HG02852 (cell line): ENCODE measurements around the gene SPSB4.

Experiments
- ATAC-seq: cut with Tn5 transposase; IDR thresholded peaks from one replicate; pipeline ENCODE4 v1.9.1; 2021; ENCODE audit warnings: mild to moderate bottlenecking, moderate library complexity; ENCODE audit not compliant: unreplicated experiment

SPSB4 gene

GRCh38 chr3:141073580-141073979, 22.4 kb downstream of the SPSB4 start:
- ATAC-seq, result no peak

- no peak for ATAC-seq
Measured at GRCh38 chr3:141074529-141074928, 23.4 kb downstream of the SPSB4 start.

GRCh38 chr3:141076036-141076773, 25.1 kb downstream of the SPSB4 start:
- no peak for ATAC-seq

GRCh38 chr3:141076797-141077571, 25.8 kb downstream of the SPSB4 start:
- ATAC-seq, result no peak

GRCh38 chr3:141077631-141078030, 26.5 kb downstream of the SPSB4 start:
- no peak for ATAC-seq

- no peak for ATAC-seq
Measured at GRCh38 chr3:141078200-141078599, 27.1 kb downstream of the SPSB4 start.

GRCh38 chr3:141080431-141080830, 29.3 kb downstream of the SPSB4 start:
- ATAC-seq, result no peak

- ATAC-seq, result no peak
Measured at GRCh38 chr3:141081141-141081795, 30.1 kb downstream of the SPSB4 start.

- ATAC-seq, result no peak
Measured at GRCh38 chr3:141082064-141082463, 30.9 kb downstream of the SPSB4 start.

- ATAC-seq, result no peak
Measured at GRCh38 chr3:141083226-141083625, 32.1 kb downstream of the SPSB4 start.

GRCh38 chr3:141083836-141084649, 32.9 kb downstream of the SPSB4 start:
- ATAC-seq, result no peak

- ATAC-seq, result no peak
Measured at GRCh38 chr3:141085343-141086070, 34.4 kb downstream of the SPSB4 start.

- no peak for ATAC-seq
Measured at GRCh38 chr3:141086188-141086587, 35.0 kb downstream of the SPSB4 start.

GRCh38 chr3:141087076-141087777, 36.1 kb downstream of the SPSB4 start:
- no peak for ATAC-seq

GRCh38 chr3:141087778-141088130, 36.6 kb downstream of the SPSB4 start:
- no peak for ATAC-seq

- no peak for ATAC-seq
Measured at GRCh38 chr3:141089339-141090152, 38.4 kb downstream of the SPSB4 start.

- ATAC-seq, result no peak
Measured at GRCh38 chr3:141091426-141091825, 40.3 kb downstream of the SPSB4 start.

- no peak for ATAC-seq
Measured at GRCh38 chr3:141092663-141093062, 41.5 kb downstream of the SPSB4 start.

- no peak for ATAC-seq
Measured at GRCh38 chr3:141093397-141093796, 42.2 kb downstream of the SPSB4 start.
